ENCODE data around the gene RBM6. TPM values are rescaled to one million over a fixed set of nuclear protein-coding genes. Genes with fewer than 3 reads are reported as not detected.

The RBM6 gene
- total RNA-seq, 1 donor from 2014 or later = 44.3 TPM

GRCh38 chr3:50120364-50121071, 180.6 kb downstream of the RBM6 start:
- no peak for DNase-seq (ENCODE audit: missing footprints)
- ATAC-seq = peak; percentile 4

GRCh38 chr3:50121072-50122032, 181.4 kb downstream of the RBM6 start:
- ATAC-seq (peak; percentile 86), DNase-seq (ENCODE audit: missing footprints) (no peak)
- intact Hi-C loops (cut with DNase I) = loop anchor here (1.0 to 5.0 kb wide), 3 partner anchors 68 to 151 kb away; no protein-coding TSS in a partner anchor

More at GRCh38 chr3:50120364-50121071, 180.6 kb downstream of the RBM6 start:
- intact Hi-C loops (cut with DNase I) = loop anchor here (1.0 to 5.0 kb wide), 3 partner anchors 69 to 152 kb away; no protein-coding TSS in a partner anchor

GRCh38 chr3:50122071-50122470, 182.1 kb downstream of the RBM6 start:
- intact Hi-C loops (cut with DNase I) = loop anchor here (5.0 kb wide), 1 partner anchor 150 kb away; no protein-coding TSS in a partner anchor
- DNase-seq (ENCODE audit: missing footprints) (no peak), ATAC-seq (no peak)

GRCh38 chr3:50122661-50123391, 182.9 kb downstream of the RBM6 start:
- DNase-seq (ENCODE audit: missing footprints) (peak; percentile 59), ATAC-seq (no peak)
- intact Hi-C loops (cut with DNase I) = loop anchor here (5.0 kb wide), 1 partner anchor 149 kb away; no protein-coding TSS in a partner anchor

- ATAC-seq (no peak), DNase-seq (ENCODE audit: missing footprints) (no peak)
- intact Hi-C loops (cut with DNase I) = loop anchor here (5.0 kb wide), 1 partner anchor 149 kb away; no protein-coding TSS in a partner anchor
Measured at GRCh38 chr3:50123394-50124051, 183.6 kb downstream of the RBM6 start.

- DNase-seq (ENCODE audit: missing footprints) (peak; percentile 46), ATAC-seq (no peak)
- intact Hi-C loops (cut with DNase I) = loop anchor here (5.0 kb wide), 1 partner anchor 148 kb away; no protein-coding TSS in a partner anchor
Measured at GRCh38 chr3:50124052-50124799, 184.3 kb downstream of the RBM6 start.

GRCh38 chr3:50124800-50125178, 184.8 kb downstream of the RBM6 start:
- intact Hi-C loops (cut with DNase I) = loop anchor here (5.0 kb wide), 1 partner anchor 148 kb away; no protein-coding TSS in a partner anchor
- ATAC-seq = no peak

GRCh38 chr3:50125541-50126286, 185.8 kb downstream of the RBM6 start:
- peak; percentile 16 for DNase-seq (ENCODE audit: missing footprints)

More at GRCh38 chr3:50124800-50125178, 184.8 kb downstream of the RBM6 start:
- peak; percentile 20 for DNase-seq (ENCODE audit: missing footprints)

GRCh38 chr3:50126287-50127211, 186.6 kb downstream of the RBM6 start:
- ATAC-seq (no peak), DNase-seq (ENCODE audit: missing footprints) (peak; percentile 26)
- intact Hi-C loops (cut with DNase I) = no loop called here

More at GRCh38 chr3:50125541-50126286, 185.8 kb downstream of the RBM6 start:
- intact Hi-C loops (cut with DNase I) = no loop called here
- no peak for ATAC-seq

Other genes with a start within 250 kb of the RBM6 start
- not detected for gene AMIGO3, start 220.5 kb upstream of the RBM6 start, total RNA-seq
- 18.1 TPM for gene GMPPB, start 216.2 kb upstream of the RBM6 start, total RNA-seq
- 19.0 TPM for gene IP6K1, start 153.6 kb upstream of the RBM6 start, total RNA-seq
- not detected for gene CDHR4, start 140.3 kb upstream of the RBM6 start, total RNA-seq
- 3.1 TPM for gene INKA1, start 136.9 kb upstream of the RBM6 start, total RNA-seq
- gene UBA7, start 126.2 kb upstream of the RBM6 start, total RNA-seq = 23.1 TPM
- 2.5 TPM for gene TRAIP, start 83.6 kb upstream of the RBM6 start, total RNA-seq
- gene CAMKV, start 70.2 kb upstream of the RBM6 start, total RNA-seq = not detected
- gene MST1R, start 36.3 kb upstream of the RBM6 start, total RNA-seq = 1.2 TPM
- 7.7 TPM for gene MON1A, start 10.3 kb upstream of the RBM6 start, total RNA-seq
- gene RBM5, start 148.8 kb downstream of the RBM6 start, total RNA-seq = 66.5 TPM
- gene SEMA3F, start 215.2 kb downstream of the RBM6 start, total RNA-seq = 12.3 TPM